Right hindlimb (tissue), 1 donor: ENCODE data around the gene NDUFA7.
"Not testable (repeated sequence)": the region's sequence is repeated elsewhere in the genome, so short reads cannot be mapped to it uniquely, and the experiment has no call there.

Experiments used
- DNase-seq: peaks from one replicate; pipeline ENCODE4 v3.0.0-alpha.2; 2018

NDUFA7 gene

GRCh38 chr19:8321067-8321985 lies at the start of gene NDUFA7, which contains the start of gene RPS28:
Gene NDUFA7, minus strand, starts transcription at chr19:8321375. Its CDS starts 17 bp downstream, at chr19:8321358.
Gene RPS28, plus strand, starts transcription at chr19:8321496. Its CDS starts 35 bp downstream, at chr19:8321531.
- DNase-seq: peak; percentile 98

- no peak for DNase-seq
These were observed 49.2 kb upstream of the NDUFA7 start for GRCh38 chr19:8370176-8371010.

GRCh38 chr19:8367327-8368001 lies 46.3 kb upstream of the NDUFA7 start:
- DNase-seq: peak; percentile 94

GRCh38 chr19:8366961-8367326 lies 45.8 kb upstream of the NDUFA7 start:
- DNase-seq: no peak

- DNase-seq: no peak
These were observed 45.0 kb upstream of the NDUFA7 start for GRCh38 chr19:8366121-8366581.

GRCh38 chr19:8363803-8364771 lies 42.9 kb upstream of the NDUFA7 start, which contains the start of gene ANGPTL4:
Gene ANGPTL4, plus strand, starts transcription at chr19:8364155. Its CDS starts 167 bp downstream, at chr19:8364322.
- DNase-seq: peak; percentile 85

GRCh38 chr19:8361921-8362793 lies 41.0 kb upstream of the NDUFA7 start:
- peak; percentile 93 for DNase-seq

GRCh38 chr19:8360196-8360595 lies 39.0 kb upstream of the NDUFA7 start:
- no peak for DNase-seq

GRCh38 chr19:8358948-8359347 lies 37.8 kb upstream of the NDUFA7 start:
- DNase-seq: no peak

- no peak for DNase-seq
These were observed 35.9 kb upstream of the NDUFA7 start for GRCh38 chr19:8357007-8357521.

- DNase-seq: no peak
These were observed 34.6 kb upstream of the NDUFA7 start for GRCh38 chr19:8355631-8356402.

- DNase-seq: not testable (repeated sequence)
These were observed 31.7 kb upstream of the NDUFA7 start for GRCh38 chr19:8352845-8353244.

GRCh38 chr19:8352134-8352827 lies 31.1 kb upstream of the NDUFA7 start:
- no peak for DNase-seq

GRCh38 chr19:8349629-8350372 lies 28.6 kb upstream of the NDUFA7 start:
- not testable (repeated sequence) for DNase-seq

- no peak for DNase-seq
These were observed 22.3 kb upstream of the NDUFA7 start for GRCh38 chr19:8343483-8343844.

GRCh38 chr19:8342684-8343482 lies 21.7 kb upstream of the NDUFA7 start, which contains the start of gene KANK3:
Gene KANK3, minus strand, starts transcription at chr19:8343262. Its CDS starts 5,434 bp downstream, at chr19:8337828.
- peak; percentile 91 for DNase-seq

- DNase-seq: no peak
These were observed 21.1 kb upstream of the NDUFA7 start for GRCh38 chr19:8342316-8342683.
